HG03139 (cell line): ENCODE measurements around the gene URI1.

Source experiments
- ATAC-seq: cut with Tn5 transposase; IDR thresholded peaks from one replicate; pipeline ENCODE4 v1.9.1; 2021; ENCODE audit not compliant: unreplicated experiment

URI1 gene

DNA sequence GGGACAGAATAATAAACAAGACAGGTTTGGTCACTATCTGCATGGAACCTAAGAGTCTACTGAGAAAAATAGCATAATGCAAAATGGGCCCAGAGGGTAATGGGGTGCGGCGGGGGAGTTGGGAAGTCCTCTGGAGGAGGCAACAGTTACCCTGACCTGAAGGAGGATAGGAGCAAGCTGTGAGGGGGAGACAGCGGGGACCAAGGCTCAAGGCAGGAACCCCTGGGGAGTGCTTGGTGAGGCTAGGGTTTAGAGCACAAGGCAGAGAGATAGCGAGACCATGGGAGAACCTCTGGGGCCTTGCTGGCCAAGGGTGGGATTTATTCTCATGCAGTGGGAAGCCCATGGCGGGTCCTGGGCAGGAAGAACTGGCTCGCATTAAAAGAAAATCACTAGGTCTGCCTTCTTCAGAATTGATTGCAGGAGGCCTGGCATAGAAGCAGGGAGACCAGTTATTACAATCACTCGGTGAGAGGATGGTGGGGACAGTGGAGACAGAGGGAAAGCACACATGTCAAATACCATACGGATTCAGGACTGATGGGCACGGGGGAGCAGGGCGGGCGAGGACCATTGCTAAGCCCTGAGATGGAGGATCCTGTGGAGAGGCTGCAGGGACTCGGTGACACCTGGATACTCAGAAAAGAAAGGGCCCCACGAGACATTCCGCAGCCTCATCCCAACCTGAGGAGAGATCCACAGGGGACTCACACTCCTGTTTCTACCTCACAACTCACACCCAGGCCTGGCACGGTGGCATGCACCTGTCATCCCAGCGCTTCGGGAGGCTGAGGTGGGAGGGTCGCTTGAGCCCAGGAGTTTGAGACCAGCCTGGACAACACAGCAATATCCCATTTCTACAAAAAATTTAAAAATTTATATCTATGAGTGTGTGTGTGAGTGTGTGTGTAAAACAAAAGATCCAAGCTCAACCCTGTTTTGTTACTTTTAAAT, 110.4 kb downstream of the URI1 start:
- no peak for ATAC-seq

DNA sequence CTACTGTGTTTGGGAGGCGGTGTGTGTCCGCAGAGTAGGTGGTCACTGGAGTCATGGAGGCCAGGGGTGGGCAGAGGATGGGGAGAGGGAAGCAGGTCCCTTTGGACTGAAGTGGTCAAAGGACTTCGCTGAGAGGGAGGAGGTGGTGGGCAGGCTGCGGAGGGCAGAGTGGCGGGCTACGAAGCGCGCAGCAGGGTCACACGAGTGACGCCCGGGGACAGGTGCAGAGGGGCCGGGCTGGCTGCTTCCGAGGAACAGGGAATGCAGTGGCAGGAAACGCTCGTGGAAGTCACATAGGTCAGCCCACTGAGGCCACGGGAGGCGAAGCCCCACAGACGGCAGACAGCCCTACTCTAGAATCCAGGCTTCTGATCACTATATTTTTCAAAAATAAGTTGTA, 111.5 kb downstream of the URI1 start:
- ATAC-seq, result no peak

DNA sequence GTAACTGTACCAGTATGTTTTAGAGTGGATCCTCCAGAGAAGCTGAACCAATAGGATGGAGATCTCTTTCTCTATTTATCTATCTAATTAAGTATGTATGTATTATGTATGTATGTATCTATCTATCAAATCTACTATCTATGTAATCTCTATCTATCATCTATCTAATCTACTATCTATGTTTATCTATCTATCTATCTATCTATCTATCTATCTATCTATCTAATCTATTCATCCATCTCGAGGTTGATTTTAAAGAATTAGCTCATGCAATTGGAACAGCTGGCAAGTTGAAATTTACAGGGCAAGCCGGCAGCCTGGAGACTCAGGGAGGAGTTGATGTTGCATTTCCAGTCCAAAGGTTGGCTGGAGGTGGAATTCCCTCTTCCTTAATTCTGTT, 112.2 kb downstream of the URI1 start:
- ATAC-seq, result no peak

DNA sequence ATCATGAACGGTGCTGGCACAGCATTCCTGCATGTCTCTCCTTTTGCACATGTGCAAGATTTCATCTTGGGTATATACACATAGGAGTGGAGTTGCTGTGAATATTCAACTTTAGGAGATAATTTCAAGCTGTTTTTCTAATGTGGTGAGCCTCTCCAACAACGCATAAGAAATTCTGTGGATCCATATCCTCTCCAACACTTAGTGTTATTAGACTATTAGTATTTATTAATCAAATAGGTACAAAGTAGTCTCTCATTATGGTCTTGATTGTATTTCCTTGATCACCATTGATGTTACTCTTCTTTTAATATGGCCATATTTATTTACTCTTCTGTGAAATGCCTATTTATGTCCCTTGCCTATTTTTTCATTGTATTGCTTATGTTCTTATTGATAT, 114.5 kb downstream of the URI1 start:
- no peak for ATAC-seq

DNA sequence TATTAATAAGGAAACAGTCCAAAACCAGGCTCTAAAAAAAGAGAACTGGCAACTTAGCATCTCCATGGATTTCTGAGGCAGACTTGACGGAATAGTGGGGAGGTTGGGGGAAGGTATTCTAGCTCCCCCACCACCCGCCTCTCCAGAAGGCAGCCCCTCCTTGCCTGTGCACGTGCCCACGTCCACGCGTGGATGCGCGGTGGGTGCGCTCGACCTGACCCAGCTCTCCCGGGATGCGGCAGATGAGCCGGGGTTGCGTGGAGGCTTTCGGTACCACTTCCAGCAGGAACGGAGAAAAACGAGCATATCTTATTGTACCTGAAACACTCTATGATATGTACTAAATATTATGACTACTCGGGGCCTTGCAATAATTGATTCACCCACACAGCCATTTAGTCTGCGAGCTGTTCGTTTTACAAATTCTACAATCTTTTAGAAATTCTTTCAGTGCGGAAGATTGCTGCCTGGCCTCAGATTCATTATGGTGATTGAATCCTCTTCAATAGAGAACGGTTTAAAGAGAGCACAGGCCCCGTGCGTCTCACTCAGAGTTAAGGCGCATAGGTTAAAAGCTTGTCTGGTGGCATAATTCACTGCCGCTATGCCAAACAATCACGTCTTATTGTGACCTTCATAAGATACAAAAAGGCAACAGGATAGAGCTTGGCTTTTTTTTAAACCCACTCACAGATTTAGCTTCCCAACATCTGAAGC, 117.9 kb downstream of the URI1 start:
- ATAC-seq, result no peak

DNA sequence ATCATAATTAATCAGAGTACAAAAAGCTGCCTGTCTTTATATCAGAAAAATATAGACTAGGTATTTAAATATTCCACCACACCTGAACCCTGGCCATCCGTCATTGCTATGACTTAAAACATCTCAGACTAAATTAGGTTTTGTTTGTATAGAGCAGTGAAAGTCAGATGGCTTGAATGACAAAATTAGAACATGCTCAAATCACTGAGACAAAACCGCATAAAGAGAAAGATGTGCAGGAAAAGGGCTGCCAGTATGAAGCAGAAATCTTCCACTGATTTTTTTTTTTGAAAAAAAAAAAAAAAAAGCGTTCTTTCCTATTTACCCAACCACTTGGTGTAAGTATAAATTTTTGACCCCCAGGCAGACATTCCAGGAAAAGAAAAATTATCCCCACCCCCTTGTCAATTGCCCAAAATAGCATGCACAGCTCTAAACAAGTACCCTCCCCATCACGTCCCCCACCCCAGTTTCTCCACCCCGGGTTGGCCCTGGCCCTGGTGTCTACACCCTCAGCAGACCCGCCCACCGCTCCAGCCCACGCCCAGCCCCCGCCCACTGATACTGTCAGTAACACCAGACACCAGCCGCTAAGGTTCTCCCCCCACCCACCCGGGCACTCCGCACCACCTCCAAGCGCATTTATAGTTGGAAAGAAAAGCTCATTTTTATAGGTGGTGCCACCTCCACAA, 118.6 kb downstream of the URI1 start:
- no peak for ATAC-seq

DNA sequence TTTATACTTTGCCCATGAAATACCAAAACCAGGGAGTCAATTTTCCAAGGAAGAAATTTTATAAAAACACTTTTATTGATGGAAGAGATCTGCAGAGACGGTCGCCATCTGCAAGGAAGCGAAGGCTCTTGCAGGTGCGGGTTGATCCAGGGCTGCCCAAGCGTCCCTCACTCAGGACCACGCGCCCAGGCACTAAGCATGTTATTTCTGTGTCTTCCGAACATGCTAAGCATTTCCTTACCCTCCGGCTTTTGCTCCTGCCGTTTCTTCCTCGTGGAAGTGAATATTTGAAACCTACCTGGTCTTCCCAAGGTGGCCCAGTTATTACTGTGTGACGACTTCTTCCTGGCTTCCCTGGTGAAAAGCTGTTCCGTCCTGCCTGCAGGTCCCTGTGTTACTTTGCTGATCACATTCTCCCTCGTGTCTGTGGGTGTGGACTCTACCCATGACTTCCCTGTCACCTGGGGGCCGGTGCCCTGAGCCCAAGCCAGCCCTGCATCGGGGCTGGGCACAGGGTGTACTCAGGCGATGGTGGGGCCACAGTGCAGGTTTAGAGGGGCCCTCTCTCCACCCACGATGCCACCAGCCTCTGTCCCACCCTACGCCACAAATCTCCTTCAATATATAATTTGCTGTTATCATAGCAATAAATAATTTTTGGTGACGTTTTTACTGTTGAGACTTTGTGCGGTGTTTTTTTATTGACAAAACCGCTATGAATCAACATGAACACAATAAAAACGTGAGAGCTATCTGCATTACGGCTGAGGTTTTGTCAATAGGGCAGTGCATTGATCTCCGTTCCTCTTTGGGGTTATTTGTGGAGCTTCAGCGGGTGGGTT, 119.4 kb downstream of the URI1 start:
- no peak for ATAC-seq

DNA sequence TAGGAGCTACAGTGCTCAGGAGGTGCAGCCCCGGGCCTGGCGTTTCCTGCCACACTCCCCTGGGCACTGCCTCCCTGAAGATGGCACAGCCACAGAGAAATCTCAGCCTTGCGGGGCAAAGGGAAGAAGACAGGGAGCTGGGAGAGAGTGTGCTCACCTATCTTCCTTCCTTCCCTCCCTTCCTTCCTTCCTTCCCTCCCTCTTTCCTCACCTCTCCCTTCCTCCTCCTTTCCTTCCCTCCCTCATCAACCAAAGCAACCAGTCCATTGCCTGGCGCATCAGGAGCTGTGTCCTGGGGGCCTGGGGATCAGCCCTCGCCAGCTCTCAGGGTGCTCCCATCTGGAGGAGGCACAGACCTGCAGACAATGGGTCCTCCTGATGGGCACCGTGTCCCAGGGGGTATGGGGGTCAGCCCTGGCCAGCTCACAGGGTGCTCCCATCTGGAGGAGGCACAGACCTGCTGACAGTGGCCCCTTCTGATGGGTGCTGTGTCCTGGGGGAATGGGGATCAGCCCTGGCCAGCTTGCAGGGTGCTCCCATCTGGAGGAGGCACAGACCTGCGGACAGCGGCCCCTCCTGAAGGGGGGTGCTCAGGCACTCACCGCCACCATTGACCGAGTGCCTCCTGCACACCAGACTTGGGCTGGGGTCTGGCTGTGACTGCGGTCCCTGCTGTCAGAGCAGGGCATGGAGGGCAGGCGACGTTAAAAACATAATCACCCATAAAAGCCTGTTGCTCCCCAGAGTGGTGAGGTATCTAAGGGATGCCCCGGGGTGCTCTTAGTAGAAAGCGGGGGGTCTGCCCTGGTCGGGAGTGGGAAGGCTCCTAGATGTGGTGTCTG, 120.2 kb downstream of the URI1 start:
- ATAC-seq, result no peak

DNA sequence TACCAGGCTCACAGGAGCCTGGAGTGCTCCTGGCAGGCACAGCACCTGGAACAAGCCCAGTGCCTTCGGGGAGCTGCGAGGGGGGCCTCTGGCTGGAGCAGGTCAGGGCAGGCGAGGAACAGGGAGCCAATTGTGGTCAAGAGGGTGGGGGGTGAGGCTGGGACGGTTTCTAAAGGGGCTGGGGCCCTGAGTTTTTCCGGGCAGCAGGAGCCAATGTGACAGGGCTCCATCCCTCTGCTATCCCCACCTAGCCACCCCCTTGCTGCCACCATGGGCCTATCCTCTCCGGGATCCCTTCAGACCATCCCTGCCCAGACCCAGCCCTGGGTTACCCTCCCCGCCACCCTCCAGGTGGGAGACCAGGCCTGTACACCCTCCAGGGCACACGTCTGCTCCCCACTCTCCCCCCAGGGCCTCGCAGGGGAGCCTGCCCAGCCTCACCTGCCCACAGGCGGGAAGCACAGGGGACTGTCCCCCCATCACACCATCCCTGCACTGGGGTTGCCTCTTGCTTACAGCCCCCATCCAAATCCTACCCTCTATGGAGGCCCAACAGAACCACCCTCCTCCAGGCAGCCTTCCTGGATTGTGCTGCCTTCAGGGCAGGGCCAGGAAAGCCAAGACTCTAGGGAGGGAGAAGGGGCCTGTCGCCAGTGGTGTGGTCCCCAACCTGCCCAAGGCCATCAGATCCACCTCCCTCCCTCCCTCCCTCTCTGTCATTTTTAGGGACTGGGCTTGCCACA, 121.0 kb downstream of the URI1 start:
- no peak for ATAC-seq

DNA sequence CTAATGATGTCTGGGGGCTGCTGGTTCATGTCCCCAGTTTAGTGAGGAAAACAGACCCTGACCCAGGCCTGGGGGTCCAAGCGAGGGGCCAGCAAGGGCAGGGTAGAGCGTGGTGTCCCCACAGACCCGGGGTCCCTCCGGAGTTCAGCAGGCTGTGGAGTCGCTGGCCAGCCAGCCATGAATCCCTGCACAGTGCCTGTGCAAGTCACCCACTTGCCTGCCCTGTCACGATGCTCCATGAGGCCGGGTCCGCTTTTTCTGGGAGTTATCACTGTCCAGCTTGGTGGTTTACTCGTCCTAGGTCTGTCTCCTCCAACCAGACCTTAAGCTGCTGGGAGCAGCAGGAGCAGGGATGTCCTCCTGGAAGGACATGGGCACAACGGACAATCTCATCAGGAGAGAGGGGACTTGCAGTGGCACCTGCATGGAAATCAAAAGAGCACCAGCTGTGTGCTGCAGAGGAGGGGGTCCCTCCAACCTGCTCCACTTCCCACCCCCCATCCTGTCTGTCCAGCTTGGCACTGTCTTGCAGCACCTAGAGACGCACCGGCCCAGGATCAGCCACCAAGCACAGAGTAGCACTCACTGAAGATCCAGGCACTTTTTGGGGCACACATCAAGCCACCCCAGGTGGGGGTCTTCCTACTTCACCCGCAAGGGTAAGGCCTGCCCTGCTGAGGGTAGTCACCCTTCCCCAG, 121.8 kb downstream of the URI1 start:
- no peak for ATAC-seq

DNA sequence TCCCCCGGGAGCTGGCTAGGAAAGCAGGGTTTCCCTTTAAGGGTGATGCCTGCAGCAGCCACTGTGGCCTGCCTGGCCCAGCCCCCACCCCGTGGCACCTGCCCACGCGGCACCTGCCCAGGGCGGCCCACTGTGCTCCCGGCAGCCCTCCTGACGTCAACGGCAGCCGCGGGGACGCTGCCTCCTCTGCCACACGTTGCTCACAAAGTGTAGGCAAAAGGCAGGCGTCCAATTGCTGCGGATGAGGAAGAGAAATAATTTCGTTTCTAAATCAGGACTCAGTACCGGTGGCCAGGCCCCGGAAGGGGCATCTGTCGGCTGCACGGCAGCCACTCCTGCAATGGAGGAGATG, 122.3 kb downstream of the URI1 start:
- ATAC-seq, result no peak

DNA sequence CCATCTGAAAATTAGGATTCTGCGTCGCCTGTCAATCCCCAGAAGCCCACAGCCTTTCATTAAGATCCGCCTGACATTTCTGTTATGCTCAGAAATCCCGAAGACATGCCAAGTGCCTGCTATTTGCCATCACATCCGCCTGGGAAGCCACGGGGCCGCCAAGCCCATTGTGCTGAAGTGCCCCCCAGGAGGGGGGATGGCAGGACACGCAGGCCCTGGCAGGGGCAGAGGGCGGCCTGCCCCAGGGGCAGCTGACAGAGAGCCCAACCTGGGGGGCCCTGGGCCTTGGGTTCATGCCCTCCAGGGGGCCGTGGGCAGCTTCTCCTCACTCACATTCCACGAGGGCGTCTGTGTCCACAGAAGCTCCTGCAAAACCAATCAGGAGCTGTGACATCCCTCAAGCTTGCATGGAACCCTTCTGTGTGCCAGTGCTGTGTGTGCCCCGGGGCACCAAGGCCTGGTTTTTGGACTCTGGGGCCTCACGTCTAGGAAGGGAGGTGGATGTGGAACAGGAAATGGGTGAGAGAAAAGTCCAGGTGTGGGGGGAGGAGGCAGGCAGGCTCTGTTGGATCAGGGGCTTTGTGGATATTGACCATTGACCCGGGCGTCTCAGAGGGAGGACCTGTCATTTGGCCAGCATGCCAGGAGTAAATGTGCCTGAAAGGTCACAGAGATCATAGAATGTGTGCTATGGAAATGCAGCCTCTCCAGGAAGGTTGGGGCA, 122.9 kb downstream of the URI1 start:
- ATAC-seq, result no peak

DNA sequence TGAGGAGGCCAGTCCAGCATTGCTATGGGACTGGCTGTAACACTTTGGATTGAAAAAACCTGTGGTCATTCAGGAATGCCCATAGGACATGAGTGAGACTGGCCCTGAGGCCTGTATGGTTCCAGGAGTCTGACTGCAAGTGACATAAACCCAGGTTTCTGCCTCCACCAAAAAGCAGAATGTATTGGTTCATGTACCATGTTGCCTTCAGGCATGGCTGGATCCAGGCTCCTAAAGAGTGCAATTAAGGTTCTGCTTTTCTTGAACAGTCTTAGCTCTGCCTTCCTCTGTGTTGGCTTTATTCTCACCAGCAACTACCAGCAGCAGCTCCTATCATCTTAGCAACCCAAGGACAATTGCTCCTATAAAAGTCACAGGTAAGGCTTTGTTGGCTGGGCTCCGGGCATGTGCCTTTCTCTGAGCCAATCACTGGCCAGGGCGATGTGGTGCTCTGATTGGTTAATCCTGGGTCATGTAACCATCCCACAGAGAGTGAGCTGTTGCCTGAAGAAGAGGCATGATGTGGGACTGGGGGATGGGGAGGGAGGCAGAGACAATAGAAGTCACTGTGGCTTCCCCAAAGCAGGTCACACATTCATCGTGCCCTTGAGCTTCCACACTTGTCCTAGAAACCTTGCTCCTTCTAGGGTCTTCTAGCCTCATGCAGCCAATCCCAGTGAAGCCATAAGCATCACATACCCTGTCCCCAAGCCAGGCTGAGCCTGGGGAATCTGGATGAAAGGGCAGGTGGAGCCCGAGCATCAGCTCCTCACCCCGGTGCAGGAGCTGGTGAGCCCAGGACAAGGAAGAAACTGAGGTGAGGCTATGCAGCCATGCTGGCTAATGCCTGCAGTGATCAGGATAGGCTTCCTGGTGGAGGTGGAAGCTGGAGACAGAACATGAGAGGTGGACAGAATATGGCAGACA, 123.9 kb downstream of the URI1 start:
- ATAC-seq, result no peak
